Activated CD8-positive, alpha-beta memory T cell treated with anti-CD3 and anti-CD28 coated beads, Interleukin-2, amount 50 U/mL, for 24 hours (primary cell): ENCODE measurements around the gene EFHD2.

Source experiments
- DNase-seq: peaks from one replicate; pipeline ENCODE4 v3.0.0-alpha.2; 2020; ENCODE audit errors: extremely low read depth

Gene EFHD2

GRCh38 chr1:15476927-15477326 is 67.2 kb downstream of the EFHD2 start:
- DNase-seq = no peak

DNA sequence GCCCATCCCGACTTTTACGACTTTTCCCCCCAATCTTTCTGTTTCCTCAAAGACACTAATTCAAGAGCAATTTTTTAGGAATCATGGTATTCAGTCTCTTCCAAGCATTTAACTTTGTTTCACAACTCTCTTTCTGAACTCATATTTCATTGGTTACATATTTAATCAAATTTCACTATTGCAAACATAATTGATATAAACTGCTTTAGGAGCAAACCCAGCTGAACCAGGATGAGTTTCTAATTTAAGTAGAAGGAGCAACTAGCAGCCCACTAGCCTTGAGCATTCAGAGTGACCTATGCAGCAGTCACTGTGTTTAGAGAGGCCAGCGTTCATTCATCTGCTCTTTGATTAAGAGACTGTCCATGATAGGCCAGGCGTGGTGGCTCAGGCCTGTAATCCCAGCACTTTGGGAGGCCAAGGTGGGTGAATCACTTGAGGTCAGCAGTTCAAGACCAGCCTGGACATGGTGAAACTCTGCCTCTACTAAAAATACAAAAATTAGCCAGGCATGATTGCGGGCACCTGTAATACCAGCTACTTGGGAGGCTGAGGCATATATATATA is 68.0 kb downstream of the EFHD2 start:
- no peak for DNase-seq
